ENCODE results near the gene PARD3.
"Not testable (repeated sequence)": the region's sequence is repeated elsewhere in the genome, so short reads cannot be mapped to it uniquely, and the experiment has no call there.

The PARD3 gene

DNA sequence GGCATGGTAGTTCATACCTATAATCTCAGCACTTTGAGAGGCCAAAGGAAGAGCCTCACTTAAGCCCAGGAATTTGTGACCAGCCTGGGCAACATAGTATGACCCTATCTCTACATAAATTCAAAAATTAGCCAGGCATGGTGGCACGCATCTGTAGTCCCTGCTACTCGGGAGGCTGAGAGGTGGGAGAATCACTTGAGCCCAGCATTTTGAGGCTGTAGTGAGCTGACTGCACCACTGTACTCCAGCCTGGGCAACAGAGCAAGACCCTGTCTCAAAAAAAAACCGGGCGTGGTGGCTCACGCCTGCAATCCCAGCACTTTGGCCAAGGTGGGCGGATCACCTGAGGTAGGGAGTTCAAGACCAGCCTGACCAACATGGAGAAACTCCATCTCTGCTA is 19.8 kb downstream of the PARD3 start:
- no peak for DNase-seq

DNA sequence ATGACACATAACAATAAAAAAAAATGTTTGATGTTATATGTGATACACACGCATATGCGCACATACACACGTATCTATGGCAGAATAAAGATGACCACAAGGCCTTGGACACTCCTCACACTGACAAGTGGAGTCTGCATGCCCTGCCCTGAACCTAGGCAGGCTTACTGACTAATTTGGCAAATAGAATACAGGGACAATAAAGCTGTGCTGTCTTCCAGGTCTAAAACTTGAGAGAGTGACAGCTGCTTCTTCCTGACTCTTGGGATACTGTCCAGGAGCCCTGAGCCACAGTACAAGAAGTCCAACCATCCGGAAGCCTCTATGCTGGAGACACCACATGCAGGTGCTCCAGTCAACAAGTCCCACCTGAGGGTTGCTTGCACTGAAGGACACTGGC is 20.3 kb downstream of the PARD3 start:
- DNase-seq, result no peak

DNA sequence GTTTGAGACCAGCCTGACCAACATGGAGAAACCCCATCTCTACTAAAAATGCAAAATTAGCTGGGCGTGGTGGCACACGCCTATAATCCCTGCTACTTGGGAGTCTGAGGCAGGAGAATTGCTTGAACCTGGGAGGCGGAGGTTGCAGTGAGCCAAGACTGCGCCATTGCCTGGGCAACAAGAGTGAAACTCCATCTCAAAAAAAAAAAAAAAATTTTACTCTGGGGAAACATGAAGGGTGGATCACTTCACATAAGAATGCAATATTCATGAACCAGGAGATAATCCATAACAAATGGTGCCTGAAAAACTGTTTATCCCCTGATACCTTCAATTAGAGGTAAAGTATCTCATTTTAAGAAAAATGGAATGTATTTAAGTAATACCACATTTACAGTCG is 21.5 kb downstream of the PARD3 start:
- not testable (repeated sequence) for DNase-seq

DNA sequence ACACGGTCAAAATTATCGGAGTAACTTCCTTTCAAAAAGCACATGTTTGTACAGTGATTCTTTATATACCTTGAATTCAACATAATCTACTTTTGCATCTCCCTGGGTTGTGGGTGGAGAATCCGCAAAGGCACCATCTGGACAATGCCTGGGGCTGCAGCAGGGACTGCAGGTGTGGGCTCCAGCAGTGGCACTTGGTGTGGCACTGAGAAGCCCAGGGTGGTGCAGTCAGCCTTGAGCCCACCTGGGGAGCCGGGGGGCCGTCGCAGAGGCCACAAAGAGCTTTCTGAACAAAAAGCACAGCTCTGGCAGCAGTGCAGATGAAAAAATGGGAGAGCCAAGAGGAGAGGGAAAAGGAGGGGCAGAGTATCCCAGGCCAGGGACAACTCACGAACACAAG is 22.2 kb downstream of the PARD3 start:
- no peak for DNase-seq

DNA sequence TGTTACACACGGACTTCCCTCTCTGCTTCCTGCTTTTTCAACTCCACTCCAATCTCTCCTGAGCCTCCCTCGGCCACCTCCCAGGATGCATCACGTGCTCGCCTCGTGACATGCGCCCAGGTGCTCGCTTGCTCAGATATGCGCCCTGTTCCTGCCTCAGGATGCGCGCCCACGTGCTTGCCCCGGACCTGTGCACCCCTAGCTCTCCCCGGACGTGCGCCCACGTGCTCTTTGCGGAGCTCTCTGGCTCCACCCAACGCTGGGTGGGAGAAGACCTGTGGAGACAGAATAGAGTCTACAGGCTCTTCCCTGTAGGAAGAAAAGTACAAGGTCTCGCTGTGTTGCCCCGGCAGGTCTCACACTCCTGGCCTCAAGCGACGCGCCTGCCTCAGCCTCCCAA is 23.1 kb downstream of the PARD3 start:
- DNase-seq, result no peak

GRCh38 chr10:34791228-34791627 is 23.9 kb downstream of the PARD3 start:
- no peak for DNase-seq

DNA sequence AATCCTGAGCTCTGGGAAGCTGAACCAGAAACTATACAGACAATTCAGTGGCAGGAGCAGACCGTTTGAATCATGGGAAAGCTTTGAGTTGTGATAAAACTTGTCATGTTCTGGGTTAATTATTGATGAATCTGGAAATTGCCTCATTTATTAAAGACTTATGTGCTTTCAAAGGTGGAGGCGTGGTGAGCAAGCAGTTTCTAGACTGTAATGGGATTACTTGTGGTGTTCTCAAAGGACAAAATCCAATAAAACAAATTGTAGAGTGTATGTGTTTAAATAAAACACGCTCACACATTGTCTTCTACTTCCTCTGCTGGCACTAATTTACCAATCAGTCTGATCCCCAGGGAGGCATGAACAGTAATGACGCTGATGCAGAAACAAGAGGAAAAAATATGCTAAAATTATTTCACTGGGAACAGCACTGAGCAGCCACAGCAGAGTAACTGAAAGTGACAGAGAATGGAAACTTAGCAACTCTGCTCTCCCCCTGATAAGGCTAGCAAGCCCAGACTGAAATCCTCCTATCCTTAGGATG is 25.1 kb downstream of the PARD3 start:
- no peak for DNase-seq

DNA sequence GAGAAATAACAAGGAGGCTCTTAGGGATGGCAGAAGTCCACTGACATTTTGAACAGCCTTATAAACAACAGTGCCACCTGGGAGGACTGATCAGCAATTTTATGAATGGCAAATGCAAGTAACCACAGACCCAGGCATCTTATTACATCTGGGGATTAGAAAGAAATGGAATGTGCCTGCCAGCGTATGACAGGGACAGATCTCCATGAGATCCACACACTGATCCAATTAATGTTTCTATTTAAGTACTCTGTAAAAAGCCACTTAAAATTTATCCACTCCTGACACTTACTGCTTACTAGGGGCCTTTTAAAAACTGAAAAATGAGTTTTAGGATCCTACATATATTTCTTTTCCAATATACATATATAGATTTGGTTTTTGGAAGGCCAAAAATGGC is 28.6 kb downstream of the PARD3 start:
- DNase-seq, result no peak

DNA sequence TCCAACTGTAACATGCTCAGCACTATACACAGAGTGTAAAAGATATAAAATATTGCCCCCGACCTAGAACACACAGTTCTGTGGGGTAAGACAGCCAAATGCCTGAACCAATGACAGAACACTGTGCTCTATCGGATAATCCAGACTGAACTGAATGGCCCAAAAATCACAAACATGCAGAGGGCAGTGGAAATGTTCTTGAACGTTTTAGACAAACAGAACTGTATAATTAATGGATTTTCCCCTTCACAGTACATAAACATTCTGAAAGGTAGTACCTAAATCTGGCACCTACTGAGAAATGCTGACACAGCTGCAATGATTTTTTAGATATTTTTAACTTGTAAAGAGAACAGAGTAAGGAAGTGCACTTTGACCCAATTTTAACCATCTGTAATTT is 33.4 kb downstream of the PARD3 start:
- DNase-seq, result no peak

DNA sequence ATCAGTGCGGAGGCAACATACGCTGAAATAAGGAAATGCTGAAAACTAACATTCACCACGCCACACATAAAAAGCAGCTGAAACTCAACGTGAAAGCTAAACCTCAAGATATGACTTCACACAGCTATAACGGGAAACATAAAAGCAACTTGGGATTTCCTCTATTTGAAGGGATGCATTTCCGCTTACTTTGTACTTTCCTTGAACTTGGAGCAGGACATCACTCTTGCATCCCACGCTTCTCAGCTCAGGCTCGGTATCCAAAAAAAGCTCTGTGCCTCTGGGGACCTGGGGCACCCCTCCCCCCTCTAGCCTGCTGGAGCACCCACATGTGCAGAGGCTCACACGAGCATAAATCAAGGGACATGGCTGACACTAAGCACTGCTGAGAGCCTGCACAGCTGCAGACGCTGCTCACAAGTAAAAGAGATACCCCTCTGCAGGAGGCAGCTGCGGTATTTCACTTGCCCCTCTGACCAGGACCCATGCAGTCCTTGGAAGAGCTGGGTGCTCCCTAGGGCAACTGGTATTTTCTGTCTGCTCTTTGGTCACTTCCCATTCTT is 34.2 kb downstream of the PARD3 start:
- no peak for DNase-seq

- DNase-seq, result no peak
Observed at GRCh38 chr10:34778237-34778636, 36.9 kb downstream of the PARD3 start.

DNA sequence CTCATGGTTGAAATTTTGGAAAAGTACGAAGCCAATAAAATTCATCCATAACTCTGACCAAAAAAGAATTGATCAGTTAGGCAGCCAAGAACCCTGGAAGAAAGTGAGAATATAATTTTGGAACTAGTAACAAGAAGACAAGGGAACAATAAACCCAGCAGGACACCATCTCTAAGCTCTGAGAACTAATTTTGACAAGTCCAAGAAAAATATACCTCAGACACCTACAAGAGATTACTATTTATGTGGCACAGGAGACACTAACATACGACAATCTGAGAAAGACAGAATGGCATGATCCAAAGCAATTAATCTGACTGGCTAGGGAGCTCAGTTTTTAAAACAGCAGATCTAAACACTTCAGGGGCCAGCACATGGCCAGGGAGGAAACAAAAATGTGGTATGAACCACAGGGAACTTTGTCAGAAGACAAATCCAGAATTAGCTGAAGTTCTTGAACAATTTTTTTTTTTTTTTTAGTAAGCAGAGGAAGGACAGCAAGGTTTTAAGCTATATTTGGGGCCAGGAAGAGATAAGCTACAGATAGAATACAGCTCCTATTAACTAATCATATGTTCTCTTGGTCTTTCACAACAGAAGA is 38.9 kb downstream of the PARD3 start:
- no peak for DNase-seq

- no peak for DNase-seq
Observed at GRCh38 chr10:34775044-34775637, 40.0 kb downstream of the PARD3 start.

- DNase-seq, result no peak
Observed at GRCh38 chr10:34773636-34774630, 41.2 kb downstream of the PARD3 start.

DNA sequence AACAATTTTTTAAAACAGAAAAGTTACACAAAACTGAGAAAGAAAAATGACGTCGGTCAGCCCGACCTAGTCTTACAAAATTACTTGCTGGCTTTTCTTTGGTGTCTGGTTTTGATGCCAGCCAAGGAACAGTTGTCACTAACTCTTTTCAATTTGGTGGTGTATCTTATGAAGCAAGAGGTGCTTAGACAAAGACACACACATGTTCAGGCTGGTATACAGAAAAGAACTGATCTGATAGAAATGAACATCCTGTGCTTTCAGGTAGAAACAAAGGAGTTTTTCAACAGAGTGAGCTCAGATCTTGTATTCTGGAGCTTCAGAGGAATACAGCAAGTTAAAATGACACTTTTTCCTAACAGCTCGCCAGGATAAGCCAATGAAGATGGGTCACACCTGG is 43.6 kb downstream of the PARD3 start:
- no peak for DNase-seq

DNA sequence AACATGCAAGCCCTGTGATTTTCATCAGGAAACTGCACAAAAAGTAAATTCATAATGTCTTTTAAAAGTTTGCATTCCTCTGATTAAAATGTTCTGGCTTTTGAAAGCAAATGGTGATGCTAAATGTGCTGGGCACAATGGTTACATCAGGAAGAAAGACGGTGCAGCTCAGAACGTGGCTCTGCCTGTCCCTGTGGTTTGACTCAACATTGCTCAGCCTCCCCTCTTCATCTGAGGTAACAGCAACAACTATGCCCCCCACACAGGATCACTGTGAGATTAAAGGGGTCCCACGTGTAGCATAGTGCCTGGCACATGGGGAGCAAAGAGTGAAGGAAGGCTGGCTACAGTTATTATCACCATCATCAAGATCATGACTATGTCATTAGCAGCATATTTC is 44.0 kb downstream of the PARD3 start:
- DNase-seq, result no peak

GRCh38 chr10:34769899-34770298 is 45.2 kb downstream of the PARD3 start:
- DNase-seq, result no peak

- no peak for DNase-seq
Observed at GRCh38 chr10:34768972-34769330, 46.1 kb downstream of the PARD3 start.

- DNase-seq, result no peak
Observed at GRCh38 chr10:34768261-34768971, 46.7 kb downstream of the PARD3 start.

GRCh38 chr10:34766811-34767494 is 48.1 kb downstream of the PARD3 start:
- no peak for DNase-seq

DNA sequence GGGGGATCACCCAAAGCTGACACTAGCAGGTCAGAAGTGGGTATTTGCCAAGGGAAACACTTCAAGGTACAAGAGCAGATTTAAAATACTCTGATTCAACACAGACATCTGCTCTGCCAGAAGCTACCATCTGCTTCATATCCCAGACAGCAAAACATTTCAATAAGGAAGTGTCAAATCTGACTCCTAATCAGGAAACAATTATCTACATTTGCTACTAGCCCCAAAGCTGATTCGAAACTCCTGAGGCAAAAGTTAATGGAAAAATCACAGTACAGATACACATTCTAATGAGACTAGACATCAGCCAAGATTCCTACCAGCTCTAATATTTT is 48.9 kb downstream of the PARD3 start:
- DNase-seq, result no peak

GRCh38 chr10:34764472-34764946 is 50.6 kb downstream of the PARD3 start:
- DNase-seq, result no peak

Measured in effector CD4-positive, alpha-beta T cell (primary cell).